LNCaP clone FGC (cell line): Measurements from ENCODE around the gene DRD4.

ENCODE experiments used
- DNase-seq: peaks from one replicate; pipeline ENCODE4 v3.0.0-alpha.2; 2011; ENCODE audit warnings: low read depth
- H3K4me3 ChIP-seq: 2 replicates; pipeline ENCODE4 v1.5.1; 2011; ENCODE audit warnings: mild to moderate bottlenecking, low read depth, low read length, control low read depth
- TF ChIP-seq, protein P1 (sequence below): IDR thresholded peaks from 2 replicates; pipeline ENCODE4 v1.5.1; 2012; ENCODE audit warnings: mild to moderate bottlenecking; ENCODE audit not compliant: control insufficient read depth, insufficient read depth; ENCODE audit errors: extremely low read depth

DRD4 gene

GRCh38 chr11:593347-593746, 43.7 kb upstream of the DRD4 start:
- TF ChIP-seq, protein P1, sequence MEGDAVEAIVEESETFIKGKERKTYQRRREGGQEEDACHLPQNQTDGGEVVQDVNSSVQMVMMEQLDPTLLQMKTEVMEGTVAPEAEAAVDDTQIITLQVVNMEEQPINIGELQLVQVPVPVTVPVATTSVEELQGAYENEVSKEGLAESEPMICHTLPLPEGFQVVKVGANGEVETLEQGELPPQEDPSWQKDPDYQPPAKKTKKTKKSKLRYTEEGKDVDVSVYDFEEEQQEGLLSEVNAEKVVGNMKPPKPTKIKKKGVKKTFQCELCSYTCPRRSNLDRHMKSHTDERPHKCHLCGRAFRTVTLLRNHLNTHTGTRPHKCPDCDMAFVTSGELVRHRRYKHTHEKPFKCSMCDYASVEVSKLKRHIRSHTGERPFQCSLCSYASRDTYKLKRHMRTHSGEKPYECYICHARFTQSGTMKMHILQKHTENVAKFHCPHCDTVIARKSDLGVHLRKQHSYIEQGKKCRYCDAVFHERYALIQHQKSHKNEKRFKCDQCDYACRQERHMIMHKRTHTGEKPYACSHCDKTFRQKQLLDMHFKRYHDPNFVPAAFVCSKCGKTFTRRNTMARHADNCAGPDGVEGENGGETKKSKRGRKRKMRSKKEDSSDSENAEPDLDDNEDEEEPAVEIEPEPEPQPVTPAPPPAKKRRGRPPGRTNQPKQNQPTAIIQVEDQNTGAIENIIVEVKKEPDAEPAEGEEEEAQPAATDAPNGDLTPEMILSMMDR, result no peak
- DNase-seq, result no peak
- no peak overlapping the region for H3K4me3 ChIP-seq

DNA sequence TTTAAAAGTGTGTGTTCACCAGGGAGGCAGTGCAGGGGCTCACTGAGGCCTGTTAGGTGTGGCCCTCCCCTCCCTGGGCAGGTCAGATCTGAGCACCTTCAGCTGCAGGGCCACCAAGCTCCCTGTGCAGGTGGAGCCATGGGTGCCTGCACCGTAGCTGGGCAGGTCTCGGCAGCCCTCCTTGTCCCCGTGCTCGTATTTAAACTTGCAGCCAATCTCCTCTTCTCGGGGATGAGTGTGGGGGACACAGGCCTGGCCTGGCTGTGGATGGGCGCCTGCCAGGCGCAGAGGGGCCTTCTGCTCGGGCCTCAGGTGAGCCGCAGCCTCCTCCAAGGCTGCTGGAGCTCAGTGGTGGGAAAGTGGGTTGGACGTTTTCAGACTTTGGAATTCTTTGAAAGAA, 41.7 kb upstream of the DRD4 start:
- no peak for DNase-seq
- TF ChIP-seq, protein P1, result no peak

GRCh38 chr11:596374-596773, 40.7 kb upstream of the DRD4 start:
- no peak overlapping the region for H3K4me3 ChIP-seq
- TF ChIP-seq, protein P1, result no peak
- DNase-seq, result no peak

More for the DNA sequence above, 41.7 kb upstream of the DRD4 start:
- no peak overlapping the region for H3K4me3 ChIP-seq

GRCh38 chr11:597166-597725, 39.8 kb upstream of the DRD4 start:
- no peak overlapping the region for H3K4me3 ChIP-seq
- TF ChIP-seq, protein P1, result no peak
- DNase-seq, result no peak

- DNase-seq, result no peak
- no peak overlapping the region for H3K4me3 ChIP-seq
- TF ChIP-seq, protein P1, result no peak
These were observed 38.9 kb upstream of the DRD4 start for GRCh38 chr11:598005-598680.

- no peak for DNase-seq
- TF ChIP-seq, protein P1, result no peak
- no peak overlapping the region for H3K4me3 ChIP-seq
These were observed 35.4 kb upstream of the DRD4 start for GRCh38 chr11:601573-602245.

GRCh38 chr11:603154-603553, 33.9 kb upstream of the DRD4 start:
- TF ChIP-seq, protein P1, result no peak
- DNase-seq, result no peak

More at GRCh38 chr11:603154-603553, 33.9 kb upstream of the DRD4 start:
- H3K4me3 ChIP-seq, result no peak overlapping the region
